GM21367 (cell line): ENCODE measurements around the gene ZNF546.
"Not testable (repeated sequence)": the region's sequence is repeated elsewhere in the genome, so short reads cannot be mapped to it uniquely, and the experiment has no call there.

Experiments
- ATAC-seq: cut with Tn5 transposase; IDR thresholded peaks from one replicate; pipeline ENCODE4 v1.9.1; 2021; ENCODE audit not compliant: unreplicated experiment

Gene ZNF546

DNA sequence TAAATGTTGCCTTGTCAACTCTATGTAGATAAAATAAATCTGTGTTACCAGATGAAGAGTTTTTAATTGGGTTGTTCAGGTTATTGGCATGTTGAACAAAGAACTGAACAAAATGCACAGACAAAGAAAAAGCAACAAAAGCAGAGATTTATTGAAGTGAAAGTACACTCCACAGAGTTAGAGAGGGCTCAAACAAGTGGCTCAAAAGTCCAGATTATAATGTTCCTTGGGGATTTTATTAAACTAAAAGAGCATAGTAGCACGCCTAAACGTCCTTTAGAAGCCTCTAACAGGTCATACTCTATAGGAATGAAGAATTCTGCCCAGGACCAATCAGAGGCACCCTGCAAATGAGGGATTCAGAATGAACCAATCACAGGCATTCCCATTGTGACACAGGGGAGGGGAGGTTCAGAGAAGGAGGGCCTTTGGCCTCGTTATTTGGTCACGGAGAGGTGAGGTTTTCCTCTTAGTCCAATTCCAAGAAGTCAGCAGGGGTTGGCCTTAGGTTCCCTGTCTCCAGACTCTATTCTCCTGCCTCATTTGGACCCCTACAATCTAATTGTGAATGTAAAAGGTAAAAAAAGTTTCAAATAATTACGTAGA lies 13.1 kb upstream of the ZNF546 start:
- no peak for ATAC-seq

DNA sequence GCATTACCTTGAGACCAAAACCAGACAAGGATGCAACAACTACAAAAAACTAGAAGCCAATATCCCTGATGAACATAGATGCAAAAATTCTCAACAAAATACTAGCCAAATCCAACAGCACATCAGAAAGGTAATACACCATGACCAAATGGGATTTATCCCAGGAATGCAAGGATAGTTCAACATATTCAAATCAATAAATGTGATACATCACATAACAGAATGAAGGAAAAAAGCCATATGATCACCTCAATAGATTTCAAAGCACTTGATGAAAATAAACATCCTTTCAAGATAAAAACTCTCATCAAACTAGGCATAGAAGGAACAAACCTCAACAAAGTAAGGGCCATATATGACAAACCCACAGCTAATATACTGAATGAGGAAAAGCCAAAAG lies 10.2 kb upstream of the ZNF546 start:
- no peak for ATAC-seq

DNA sequence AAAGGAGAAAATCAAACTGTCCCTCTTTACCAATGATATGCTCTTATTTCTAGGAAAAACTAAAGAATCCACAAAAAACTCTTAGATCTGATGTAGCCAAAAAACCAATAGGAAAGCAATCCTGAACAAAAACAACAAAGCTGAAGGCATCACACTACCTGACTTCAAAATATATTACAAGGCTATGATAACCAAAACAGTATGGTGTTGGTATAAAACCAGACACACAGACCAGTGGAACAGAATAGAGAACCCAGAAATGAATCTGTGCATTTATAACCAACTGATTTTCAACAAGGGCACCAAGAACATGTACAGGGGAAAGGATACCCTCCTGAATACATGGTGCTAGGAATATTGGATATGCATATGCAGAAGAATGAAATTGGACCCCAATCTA lies 9.7 kb upstream of the ZNF546 start:
- ATAC-seq, result no peak

DNA sequence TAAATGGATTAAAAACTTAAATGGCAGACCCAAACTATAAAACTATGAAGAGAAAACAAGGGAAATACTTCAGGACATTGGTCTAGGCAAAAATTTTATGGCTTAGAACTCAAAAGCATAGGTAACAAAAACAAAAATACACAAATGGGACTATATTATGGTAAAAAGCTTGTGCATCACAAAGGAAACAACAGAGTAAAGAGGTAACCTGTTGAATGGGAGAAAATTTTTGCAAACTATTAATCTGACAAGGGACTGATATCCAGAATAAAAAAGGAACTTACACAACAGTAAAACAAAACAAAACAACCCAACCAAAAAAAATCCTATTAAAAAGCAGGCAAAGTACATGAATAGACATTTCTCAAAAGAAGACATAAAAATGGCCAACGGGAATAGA lies 9.3 kb upstream of the ZNF546 start:
- ATAC-seq, result no peak

DNA sequence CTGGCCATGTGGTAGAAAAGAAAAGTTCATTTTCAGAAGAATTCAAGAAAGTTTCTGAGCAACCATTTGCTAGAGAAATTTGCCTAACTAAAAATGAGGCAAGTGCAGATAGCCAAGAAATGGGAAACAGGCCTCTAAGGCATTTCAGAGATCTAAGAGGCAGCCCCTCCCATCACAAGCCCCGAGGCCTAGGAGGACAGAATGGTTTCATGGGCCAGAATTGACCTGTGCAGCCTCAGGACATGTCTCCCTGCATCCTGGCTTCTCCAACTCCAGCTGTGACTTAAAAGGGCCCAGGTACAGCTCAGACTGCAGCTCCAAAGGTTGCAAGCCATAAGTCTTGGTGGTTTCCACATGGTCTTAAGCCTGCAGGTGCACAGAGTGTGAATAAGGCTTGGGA lies 3.3 kb upstream of the ZNF546 start:
- ATAC-seq, result no peak

DNA sequence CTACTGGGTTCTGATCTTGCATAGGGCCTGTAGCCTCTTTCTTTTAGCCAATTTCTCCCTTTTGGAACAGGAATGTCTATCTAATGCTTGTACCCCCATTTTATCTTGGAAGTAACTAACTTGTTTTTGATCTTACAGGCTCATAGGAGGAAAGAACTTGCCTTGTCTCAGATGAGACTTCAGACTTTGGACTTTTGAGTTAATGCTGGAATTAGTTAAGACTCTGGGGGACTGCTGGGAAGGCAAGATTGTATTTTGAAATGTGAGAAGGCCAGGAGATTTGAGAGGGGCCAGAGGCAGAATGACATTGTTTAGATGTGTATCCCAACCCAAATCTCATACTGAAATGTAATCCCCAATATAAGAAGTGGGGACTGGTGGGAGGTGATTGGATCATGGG lies 2.5 kb upstream of the ZNF546 start:
- no peak for ATAC-seq

DNA sequence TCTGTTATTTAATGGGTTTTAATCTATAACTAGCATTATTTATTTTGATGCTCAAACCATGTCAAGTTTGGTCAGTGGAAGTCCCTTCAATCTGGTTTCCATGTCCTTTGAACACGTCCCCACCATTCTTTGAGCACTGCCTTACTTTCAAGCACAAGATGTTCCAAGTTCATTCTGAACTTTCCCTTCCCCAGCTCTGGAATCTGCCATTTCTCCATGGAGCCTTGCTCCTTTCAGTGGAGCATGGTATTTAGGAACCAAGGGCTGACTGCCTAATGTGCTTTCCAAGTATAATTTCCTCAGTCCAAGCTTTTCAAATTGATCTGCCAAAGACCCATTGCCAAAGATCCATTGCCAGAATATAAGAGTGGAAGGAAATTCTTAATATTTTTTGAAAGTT lies 1.1 kb upstream of the ZNF546 start:
- ATAC-seq, result no peak

DNA sequence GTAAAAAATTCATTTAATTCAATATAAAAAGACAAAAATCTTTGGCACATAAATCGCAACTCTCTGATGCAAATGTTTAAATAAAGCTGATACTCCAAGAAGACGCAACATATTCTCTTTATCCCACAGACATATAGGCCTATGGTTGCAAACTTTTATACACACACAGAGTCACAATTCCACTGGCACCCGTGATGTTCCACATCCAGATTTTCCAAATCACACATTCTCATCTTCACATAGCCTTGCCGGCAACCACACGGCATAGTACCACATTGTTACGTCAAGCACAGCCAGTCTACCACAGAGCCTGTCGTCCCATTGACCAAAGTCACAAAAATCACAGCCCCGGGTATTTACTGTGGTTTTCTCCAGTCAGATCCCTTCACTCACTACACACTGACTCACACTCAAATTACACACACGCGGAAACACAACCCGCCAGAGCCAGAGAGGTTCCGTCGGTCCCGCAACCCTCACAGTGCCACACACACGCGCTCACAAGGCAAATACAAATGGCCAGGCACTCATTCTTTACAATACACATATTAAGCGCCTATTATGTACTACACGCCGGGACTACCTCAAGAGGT lies 546 bp upstream of the ZNF546 start:
- ATAC-seq, result no peak

DNA sequence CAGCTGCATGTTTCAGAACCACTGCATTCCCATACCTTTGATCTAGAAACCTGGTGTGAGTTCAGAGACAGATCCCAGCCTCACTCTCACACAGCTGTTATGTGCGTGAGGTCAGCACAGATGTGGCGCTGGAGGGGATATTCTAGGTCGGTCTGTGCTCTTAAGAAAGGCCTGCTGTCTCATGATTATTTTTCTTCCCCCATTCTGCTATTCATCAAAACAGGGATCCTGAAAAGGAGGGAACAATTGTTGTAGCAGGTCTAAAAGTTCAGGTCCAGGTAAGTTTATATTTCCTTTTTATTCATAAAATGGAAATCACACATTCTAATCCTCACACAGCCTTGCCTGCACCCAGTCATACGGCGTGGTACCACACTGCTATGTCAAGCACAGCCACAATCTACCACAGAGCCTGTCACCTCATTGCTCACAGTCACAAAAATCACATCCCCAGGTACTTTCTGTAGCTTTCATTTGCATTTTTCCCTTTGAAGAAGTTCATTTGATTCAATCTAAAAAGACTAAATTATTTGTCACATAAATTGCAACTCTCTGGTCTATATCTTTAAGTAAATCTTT lies 867 bp downstream of the ZNF546 start:
- ATAC-seq, result no peak

DNA sequence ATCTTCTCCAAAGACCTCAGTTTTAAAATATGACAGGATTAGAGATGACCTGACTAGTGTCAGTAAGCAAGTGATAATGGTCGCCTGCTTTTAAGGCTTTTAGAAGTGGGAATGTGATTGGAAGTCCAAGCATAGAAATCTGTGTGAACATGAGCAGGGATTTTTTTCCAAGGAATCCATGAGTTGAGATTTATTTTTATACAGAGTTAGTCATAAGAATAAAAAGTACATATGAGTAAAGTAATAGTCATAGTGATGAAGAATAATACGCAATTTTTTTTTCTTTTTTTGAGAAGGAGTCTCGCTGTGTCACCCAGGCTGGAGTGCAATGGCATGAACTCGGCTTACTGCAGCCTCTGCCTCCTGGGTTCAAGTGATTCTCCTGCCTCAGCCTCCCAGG lies 1.6 kb downstream of the ZNF546 start:
- no peak for ATAC-seq

DNA sequence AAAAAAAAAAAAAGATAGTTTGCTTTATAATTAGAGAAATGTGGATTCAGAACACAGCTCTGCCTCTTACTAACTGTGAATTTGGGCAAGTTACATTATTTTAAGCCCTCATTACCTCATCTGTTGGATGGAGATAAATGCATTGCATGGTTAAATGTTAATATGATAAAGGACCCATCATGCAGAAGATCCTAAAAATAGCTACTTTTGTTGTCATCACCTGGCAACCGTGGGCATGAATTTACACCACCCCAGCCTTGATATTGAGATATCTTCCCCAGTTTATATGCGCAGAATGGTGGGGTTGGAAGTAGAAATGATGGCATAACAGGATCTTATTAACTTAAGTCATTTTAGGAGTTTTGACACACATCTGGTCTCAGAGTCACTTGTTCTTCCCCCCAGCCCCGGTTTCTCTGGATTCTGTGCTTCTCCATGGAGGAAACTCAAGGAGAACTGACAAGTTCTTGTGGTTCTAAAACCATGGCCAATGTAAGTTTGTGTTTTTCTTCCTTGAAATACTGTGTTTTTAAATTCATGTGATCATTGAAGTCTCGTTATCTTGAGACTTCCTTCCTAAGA lies 8.9 kb downstream of the ZNF546 start:
- no peak for ATAC-seq

DNA sequence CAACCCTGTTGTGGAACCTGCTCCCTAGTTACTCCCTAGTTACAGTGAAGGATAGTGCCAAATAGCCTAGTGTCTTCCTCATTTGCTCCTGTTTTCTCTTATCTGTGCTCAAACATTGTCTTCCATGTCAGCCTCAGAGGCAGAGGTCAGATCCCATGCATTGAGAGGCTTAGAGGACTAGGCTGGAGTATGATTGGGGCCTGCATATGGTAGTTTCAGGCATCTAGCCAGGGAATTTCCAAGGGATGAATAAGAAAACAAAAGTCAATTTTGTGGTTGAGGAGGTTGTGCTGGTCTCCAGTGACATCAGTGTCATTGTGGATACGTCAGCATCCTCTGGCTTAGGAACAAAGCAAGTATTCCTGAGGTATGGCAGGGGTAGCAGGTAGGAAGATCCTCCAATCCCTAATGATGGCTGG lies 9.4 kb downstream of the ZNF546 start:
- ATAC-seq, result no peak

DNA sequence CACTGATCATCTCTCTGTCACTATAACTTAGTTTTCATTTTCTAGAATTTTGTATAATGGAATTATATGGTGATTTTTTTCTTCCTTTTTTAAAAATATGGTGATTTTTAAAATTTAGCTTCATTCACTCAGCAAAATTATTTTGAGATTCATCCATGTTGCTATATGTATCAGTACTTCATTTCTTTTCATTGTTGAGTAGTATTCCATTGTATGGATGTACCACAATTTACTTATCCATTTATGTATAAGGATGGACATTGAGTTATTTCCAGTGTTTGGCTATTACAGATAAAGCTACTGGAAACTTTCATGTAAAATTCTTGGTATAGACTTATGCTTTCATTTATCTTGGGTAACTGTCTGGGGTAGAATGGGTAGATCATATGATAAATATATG lies 12.8 kb downstream of the ZNF546 start:
- no peak for ATAC-seq

DNA sequence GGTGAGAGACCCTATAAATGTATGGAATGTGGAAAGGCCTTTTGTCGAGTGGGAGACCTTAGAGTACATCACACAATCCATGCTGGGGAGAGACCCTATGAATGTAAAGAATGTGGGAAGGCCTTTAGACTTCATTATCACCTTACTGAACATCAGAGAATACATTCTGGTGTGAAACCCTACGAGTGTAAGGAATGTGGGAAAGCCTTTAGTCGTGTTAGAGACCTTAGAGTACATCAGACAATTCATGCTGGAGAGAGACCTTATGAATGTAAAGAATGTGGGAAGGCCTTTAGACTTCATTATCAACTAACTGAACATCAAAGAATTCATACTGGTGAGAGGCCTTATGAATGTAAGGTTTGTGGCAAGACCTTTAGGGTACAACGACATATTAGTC lies 17.1 kb downstream of the ZNF546 start:
- ATAC-seq, result no peak

DNA sequence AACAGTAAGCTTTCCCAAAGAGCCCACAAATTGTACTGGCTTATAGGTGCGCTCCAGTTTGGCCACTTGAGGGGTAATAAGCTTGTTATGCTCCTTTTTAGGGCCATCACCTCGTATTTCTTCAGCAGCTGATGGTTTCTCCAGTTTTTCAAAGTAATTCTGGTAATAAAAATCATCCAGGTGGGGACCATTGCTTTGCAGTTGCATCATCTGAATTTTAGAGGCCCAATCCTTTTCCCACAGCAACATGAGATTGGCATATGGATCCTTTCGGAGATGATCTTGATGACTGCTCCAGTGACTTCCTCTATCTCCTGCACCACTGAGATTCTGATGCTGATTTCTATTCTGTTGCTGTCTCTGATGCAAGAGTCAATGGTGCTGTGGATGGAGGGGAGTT lies 27.1 kb downstream of the ZNF546 start:
- no peak for ATAC-seq

DNA sequence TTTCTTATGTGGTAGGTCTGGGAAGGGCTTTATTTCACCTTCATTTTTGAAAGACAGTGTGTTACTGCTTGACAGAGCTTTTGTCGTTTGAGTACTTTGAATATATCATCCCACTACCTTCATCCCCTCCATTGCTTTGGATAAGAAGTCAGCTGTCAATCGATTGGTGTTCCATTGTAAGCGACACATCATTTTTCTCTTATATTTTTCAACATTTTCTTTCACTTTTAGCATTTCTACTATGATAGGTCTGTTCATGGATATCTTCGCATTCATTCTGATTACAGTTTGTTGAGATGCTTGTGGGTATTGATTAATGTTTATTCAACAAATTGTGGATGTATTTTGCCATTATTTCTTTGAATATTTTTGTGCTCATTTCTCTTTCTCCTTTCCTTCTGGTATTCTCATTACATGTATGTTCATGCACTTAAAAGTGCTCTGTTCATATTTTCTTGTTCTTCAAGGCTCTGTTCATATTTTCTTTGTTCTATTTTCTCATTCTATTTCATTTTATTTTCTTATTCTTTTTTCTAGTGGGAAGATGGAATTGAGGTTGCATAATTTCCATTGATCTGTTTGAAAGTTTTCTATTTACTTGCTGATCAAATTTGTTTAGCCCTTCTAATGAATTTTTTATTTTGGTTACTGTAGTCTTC lies 29.2 kb downstream of the ZNF546 start:
- ATAC-seq, result no peak

DNA sequence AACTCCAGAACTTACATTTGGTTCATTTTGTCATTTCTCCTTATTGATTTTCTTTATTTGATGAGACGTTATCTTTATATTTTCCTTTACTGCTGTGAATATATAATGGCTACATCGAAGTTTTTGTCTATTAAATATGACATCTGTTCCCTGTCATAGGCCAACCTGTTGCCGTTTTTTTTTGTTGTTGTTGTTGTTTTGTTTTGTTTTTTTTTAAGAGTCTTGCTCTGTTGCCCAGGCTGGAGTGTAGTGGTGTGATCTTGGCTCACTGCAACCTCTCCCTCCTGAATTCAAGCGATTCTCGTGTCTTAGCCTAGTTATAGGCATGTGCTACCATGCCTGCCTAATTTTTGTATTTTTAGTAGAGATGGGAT lies 29.7 kb downstream of the ZNF546 start:
- no peak for ATAC-seq

DNA sequence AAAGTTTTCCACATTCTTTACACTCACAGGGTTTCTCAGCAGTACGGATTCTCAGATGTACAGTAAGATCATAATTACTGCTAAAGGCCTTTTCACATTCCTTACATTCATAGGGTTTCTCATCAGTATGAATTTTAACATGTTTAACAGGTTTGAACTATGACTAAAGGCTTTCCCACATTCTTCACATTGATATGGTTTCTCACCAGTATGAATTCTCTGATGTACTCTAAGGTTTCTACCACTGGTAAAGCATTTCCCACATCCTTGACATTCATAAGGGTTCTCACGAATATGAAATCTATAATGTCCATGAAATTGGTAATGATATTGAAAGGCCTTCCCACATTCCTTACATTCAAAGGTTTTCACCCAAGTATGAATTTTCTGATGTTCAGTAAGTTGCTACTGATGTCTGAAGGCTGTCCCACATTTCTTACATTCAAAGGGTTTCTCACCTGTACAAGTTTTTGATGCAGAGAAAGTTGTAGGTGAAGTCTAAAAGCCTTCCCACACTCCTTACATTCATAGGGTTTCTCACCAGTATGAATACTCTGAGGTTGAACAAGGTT lies 37.2 kb downstream of the ZNF546 start:
- no peak for ATAC-seq

DNA sequence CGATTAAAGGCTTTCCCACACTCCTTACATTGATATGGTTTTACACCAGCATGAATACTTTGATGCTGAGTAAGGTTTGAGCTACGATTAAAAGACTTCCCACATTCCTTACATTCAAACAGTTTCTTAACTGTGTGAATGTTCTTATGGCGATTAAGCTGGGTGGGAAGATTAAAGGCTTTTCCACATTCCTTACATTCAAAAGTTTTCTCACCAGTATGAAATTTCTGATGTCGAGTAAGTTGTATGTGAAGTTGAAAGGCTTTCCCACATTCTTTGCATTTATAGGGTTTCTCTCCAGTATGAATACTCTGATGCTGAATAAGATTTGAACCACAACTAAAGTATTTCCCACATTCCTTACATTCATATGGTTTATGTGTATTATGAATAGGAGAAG lies 39.1 kb downstream of the ZNF546 start:
- ATAC-seq, result no peak

DNA sequence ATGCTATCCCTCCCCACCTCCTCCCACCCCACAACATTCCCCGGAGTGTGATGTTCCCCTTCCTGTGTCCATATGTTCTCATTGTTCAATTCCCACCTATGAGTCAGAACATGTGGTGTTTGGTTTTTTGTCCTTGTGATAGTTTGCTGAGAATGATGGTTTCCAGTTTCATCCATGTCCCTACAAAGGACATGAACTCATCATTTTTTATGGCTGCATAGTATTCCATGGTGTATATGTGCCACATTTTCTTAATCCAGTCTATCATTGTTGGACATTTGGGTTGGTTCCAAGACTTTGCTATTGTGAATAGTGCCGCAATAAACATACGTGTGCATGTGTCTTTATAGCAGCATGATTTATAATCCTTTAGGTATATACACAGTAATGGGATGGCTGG lies 41.2 kb downstream of the ZNF546 start:
- not testable (repeated sequence) for ATAC-seq

DNA sequence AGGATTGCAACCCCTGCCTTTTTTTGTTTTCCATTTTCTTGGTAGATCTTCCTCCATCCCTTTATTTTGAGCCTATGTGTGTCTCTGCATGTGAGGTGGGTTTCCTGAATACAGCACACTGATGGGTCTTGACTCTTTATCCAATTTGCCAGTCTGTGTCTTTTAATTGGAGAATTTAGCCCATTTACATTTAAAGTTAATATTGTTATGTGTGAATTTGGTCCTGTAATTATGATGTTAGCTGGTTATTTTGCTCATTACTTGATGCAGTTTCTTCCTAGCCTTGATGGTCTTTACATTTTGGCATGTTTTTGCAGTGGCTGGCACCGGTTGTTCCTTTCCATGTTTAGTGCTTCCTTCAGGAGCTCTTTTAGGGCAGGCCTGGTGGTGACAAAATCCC lies 44.9 kb downstream of the ZNF546 start:
- ATAC-seq, result not testable (repeated sequence)

DNA sequence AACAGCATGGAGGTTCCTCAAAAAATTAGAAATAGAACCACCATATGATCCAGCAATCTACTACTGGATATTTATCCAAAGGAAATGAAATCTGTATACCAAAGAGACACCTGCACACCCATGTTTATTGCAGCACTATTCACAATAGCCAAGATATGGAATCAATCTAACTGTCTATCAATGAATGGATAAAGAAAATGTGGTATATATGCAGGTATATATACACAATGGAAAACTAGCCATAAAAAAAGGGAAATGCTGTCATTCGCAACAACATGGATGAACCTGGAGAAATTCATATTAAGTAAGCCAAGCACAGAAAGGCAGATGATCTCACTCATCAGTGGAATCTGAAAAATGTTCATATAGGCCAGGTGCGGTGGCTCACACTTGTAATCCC lies 56.6 kb downstream of the ZNF546 start:
- no peak for ATAC-seq
